ENCODE data around the gene MORN5.

The MORN5 gene

GRCh38 chr9:122226758-122227574, 67.3 kb downstream of the MORN5 start (continued):
- no peak for TF ChIP-seq GLIS3 (CRISPR knock-in tag; IDR thresholded peaks at IDR 0.05)
- TF ChIP-seq ZFP30 (CRISPR knock-in tag; IDR thresholded peaks at IDR 0.05) = no peak
- no peak for TF ChIP-seq TSHZ2 (CRISPR knock-in tag; IDR thresholded peaks at IDR 0.05)

DNA sequence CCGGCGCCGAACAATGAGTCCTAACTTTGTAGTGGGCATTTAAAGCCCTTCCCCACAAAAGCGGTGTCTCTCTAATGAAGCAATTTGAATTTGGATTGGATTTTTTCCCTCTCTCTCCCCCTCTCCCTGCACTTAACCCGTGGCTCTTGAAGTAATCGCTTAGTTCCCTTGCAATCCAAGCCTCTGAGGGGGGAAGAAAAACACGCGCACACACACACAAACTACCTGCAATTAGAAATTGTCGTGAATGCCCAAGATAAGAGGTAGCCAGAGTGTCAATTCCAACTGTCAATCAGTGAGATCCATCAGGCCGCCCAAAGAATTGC, 67.8 kb downstream of the MORN5 start:
- ATAC-seq = no peak
- TF ChIP-seq BACH2 (CRISPR knock-in tag; IDR thresholded peaks at IDR 0.05; ENCODE audit: borderline replicate concordance) = no peak
- TF ChIP-seq GLIS3 (CRISPR knock-in tag; IDR thresholded peaks at IDR 0.05) = no peak
- no peak for TF ChIP-seq POU6F1 (CRISPR knock-in tag; IDR thresholded peaks at IDR 0.05; ENCODE audit: borderline replicate concordance, low read depth)
- TF ChIP-seq OSR1 (CRISPR knock-in tag; IDR thresholded peaks at IDR 0.05) = no peak
- TF ChIP-seq ZC3H10 (CRISPR knock-in tag; IDR thresholded peaks at IDR 0.05) = no peak
- no peak for TF ChIP-seq TSHZ2 (CRISPR knock-in tag; IDR thresholded peaks at IDR 0.05)
- no peak for TF ChIP-seq ARNTL (CRISPR knock-in tag; IDR thresholded peaks at IDR 0.05; ENCODE audit: borderline replicate concordance, low read depth)

DNA sequence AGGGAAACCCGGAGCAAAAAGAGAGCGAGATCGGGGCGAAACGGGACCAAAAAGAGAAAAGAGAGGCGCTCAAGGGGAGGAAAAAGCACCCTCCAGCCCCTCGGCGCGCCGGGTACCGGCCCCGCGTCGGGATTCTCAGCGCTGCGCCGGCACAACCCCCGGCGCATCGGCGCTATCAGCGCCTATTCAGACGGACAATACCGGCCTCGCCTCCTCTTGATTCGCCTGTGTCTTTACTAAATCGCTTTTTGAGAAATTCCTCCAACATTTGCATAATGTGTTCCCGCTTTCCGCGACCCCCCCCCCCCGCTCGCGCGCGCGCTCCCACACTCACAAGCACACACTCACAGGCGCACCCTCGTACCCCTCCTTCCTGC, 68.5 kb downstream of the MORN5 start:
- ATAC-seq = peak; percentile 17; the same call in 1 of the 3 replicates
- no peak for TF ChIP-seq RARB (CRISPR knock-in tag; IDR thresholded peaks at IDR 0.05)

DNA sequence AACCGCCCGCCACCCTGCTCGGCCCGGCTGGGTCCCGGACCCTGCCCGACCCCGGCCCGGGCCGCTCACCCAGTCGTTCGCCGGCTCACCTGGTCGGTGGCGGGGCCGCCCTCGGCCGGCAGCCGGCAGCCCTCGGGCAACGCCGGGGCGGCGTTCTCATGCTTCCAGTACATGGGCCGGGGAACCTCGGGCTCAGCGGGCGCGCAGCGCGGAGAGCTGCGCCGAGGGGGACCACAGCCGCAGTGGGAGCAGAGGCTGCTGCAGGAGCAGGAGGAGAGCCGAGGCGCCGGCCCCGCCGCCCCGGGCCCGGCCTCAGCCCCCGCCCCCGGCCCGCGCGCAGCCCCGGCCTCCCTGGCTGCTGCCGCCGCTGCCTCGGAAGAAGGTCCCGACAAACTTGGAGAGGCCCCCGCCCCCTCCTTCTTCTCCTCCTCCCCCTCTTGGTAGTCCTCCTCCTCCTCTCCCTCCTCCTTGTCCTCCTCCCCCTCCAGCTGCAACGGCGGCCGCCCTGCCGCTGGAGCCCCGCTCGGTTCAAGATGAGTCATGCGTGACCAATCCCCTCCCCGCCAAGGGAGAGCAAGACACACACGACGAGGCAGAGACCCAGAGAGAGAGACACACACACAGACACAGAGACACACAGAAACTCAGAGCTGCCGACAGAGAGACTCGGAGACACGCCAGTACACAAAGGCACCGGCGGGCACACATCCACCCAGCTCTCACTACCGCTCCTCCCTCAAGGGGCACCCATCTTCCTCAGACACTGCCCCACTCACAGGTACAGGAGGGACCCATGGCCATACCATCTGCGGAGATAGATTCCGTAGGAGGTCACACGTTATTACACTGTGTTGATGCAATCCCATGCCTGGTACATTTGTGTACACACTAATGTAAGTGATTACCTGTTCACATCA, 69.1 kb downstream of the MORN5 start, which contains the start of gene LHX6:
Gene LHX6, minus strand, starts transcription at position 390 of the 917 bp plus-strand sequence. Its CDS starts 217 bp downstream, at position 173.
- peak; percentile 12 for ATAC-seq
- TF ChIP-seq ZNF70 (CRISPR knock-in tag; IDR thresholded peaks at IDR 0.05) (no peak), GLIS3 (CRISPR knock-in tag; IDR thresholded peaks at IDR 0.05) (no peak), TCF4 (CRISPR knock-in tag; IDR thresholded peaks at IDR 0.05; ENCODE audit: borderline replicate concordance) (no peak), SNAI2 (CRISPR knock-in tag; IDR thresholded peaks at IDR 0.05) (no peak), TSHZ2 (CRISPR knock-in tag; IDR thresholded peaks at IDR 0.05) (no peak), CSRNP3 (CRISPR knock-in tag; IDR thresholded peaks at IDR 0.05) (no peak), RARB (CRISPR knock-in tag; IDR thresholded peaks at IDR 0.05) (no peak), ARNTL (CRISPR knock-in tag; IDR thresholded peaks at IDR 0.05; ENCODE audit: borderline replicate concordance, low read depth) (no peak), ZC3H10 (CRISPR knock-in tag; IDR thresholded peaks at IDR 0.05) (no peak), ZFP30 (CRISPR knock-in tag; IDR thresholded peaks at IDR 0.05) (no peak), CREB5 (CRISPR knock-in tag; IDR thresholded peaks at IDR 0.05; ENCODE audit: low read depth) (no peak), ZNF565 (CRISPR knock-in tag; conservative IDR thresholded peaks at IDR 0.05; ENCODE audit: low read depth) (no peak), ESRRG (CRISPR knock-in tag; IDR thresholded peaks at IDR 0.05) (no peak), CSDC2 (CRISPR knock-in tag; IDR thresholded peaks at IDR 0.05) (no peak)

Measured in SK-N-SH treated with all-trans-retinoic acid at 6 μM for 48 hours (cell line).